Thoracic aorta (tissue), 2 donors: ENCODE measurements around the gene ALG1. TPM values are rescaled to one million over a fixed set of nuclear protein-coding genes. Genes with fewer than 3 reads are reported as not detected.

Source experiments
- ATAC-seq: fragments of 150-250 bp; one replicate; pipeline ENCODE4 v1.8.0; 2017; ENCODE audit warnings: low read depth; ENCODE audit not compliant: insufficient number of reproducible peaks, low FRiP score
- DNase-seq: peaks from one replicate; pipeline ENCODE4 v3.0.0-alpha.2; 2020; ENCODE audit warnings: low spot score
- H3K27ac ChIP-seq, 2 donors: fragments of 200-600 bp; sonication (generic); 1 replicate in 1 of 2; 2 replicates in 1 of 2; pipeline ENCODE4 v1.5.1; 2016; ENCODE audit warnings: mild to moderate bottlenecking in 2 of 2, moderate library complexity in 2 of 2
- H3K27me3 ChIP-seq: fragments of 200-600 bp; sonication (generic); replicated peaks from 2 replicates; pipeline ENCODE4 v1.6.0; 2016; ENCODE audit warnings: mild to moderate bottlenecking; ENCODE audit not compliant: insufficient read depth
- H3K36me3 ChIP-seq: fragments of 200-600 bp; sonication (generic); one replicate; pipeline ENCODE4 v1.5.1; 2016
- H3K4me1 ChIP-seq, 2 donors: fragments of 200-600 bp; sonication (generic); 1 replicate in 1 of 2; 2 replicates in 1 of 2; pipeline versions ENCODE4 v1.5.1 to v1.6.0; 2016; ENCODE audit warnings: low read depth in 2 of 2, mild to moderate bottlenecking in 1 of 2; ENCODE audit not compliant: control insufficient read depth in 1 of 2
- H3K4me3 ChIP-seq: fragments of 200-600 bp; sonication (generic); 2 replicates; pipeline ENCODE4 v1.5.1; 2016; ENCODE audit warnings: mild to moderate bottlenecking
- H3K9me3 ChIP-seq: fragments of 200-600 bp; sonication (generic); 2 replicates; pipeline ENCODE4 v1.5.1; 2016
- CTCF ChIP-seq: fragments of 200-600 bp; sonication (generic); IDR thresholded peaks from one replicate; pipeline ENCODE4 v1.5.1; 2019; ENCODE audit warnings: antibody characterized with exemption
- total RNA-seq, 2 donors: library from RNA; depleted of rRNA; stranded (reverse); fragments of >200 nt; gene quantifications; one replicate each; pipeline versions ENCODE4 v1.1.0 to v1.2.3, GENCODE V29; 2016

The ALG1 gene
- total RNA-seq, 2 donors from 2014 or later = 24.1 to 36.7 TPM

GRCh38 chr16:5065326-5065725 is 6.3 kb upstream of the ALG1 start:
- no peak for TF ChIP-seq CTCF
- Histone ChIP-seq H3K9me3 (no peaks in the 10 kb centered on the region), H3K27ac (no peak overlapping the region), H3K36me3 (no peaks in the 10 kb centered on the region), H3K27me3 (no peaks in the 10 kb centered on the region), H3K4me3 (no peak overlapping the region), H3K4me1 (no peaks in the 10 kb centered on the region)
- ATAC-seq (no peak), DNase-seq (no peak)

GRCh38 chr16:5065813-5066212 is 5.8 kb upstream of the ALG1 start, which contains the start of gene C16orf89:
C16orf89 (minus strand) TSS chr16:5065956; CDS start chr16:5065908, 48 bp downstream.
- Histone ChIP-seq H3K4me3 (no peak within 1 kb of the TSS), H3K9me3 (no peaks in the 10 kb centered on the region), H3K27me3 (no peaks in the 10 kb centered on the region), H3K4me1 (no peaks in the 10 kb centered on the region), H3K27ac (no peak within 1 kb of the TSS), H3K36me3 (no peaks in the 10 kb centered on the region)
- DNase-seq (no peak), ATAC-seq (no peak)
- no peak for TF ChIP-seq CTCF

- Histone ChIP-seq H3K4me3 (no peak overlapping the region), H3K36me3 (no peaks in the 10 kb centered on the region), H3K9me3 (no peaks in the 10 kb centered on the region), H3K27ac (no peak overlapping the region), H3K27me3 (no peaks in the 10 kb centered on the region), H3K4me1 (peaks cover 2 to 6% of the 10 kb centered on the region in 2 donors)
- DNase-seq (no peak), ATAC-seq (no peak)
- no peak for TF ChIP-seq CTCF
Measured at GRCh38 chr16:5066511-5066910, 5.1 kb upstream of the ALG1 start.

GRCh38 chr16:5069048-5069447 is 2.6 kb upstream of the ALG1 start:
- Histone ChIP-seq H3K9me3 (no peaks in the 10 kb centered on the region), H3K27ac (no peak overlapping the region), H3K36me3 (no peaks in the 10 kb centered on the region), H3K27me3 (no peaks in the 10 kb centered on the region), H3K4me3 (no peak overlapping the region), H3K4me1 (peaks cover 9 to 11% of the 10 kb centered on the region in 2 donors)
- TF ChIP-seq CTCF = no peak
- no peak for ATAC-seq
- no peak for DNase-seq

GRCh38 chr16:5069854-5070253 is 1.8 kb upstream of the ALG1 start:
- Histone ChIP-seq H3K4me1 (peaks cover 9 to 11% of the 10 kb centered on the region in 2 donors), H3K27ac (no peak overlapping the region), H3K9me3 (no peaks in the 10 kb centered on the region), H3K27me3 (no peaks in the 10 kb centered on the region), H3K36me3 (no peaks in the 10 kb centered on the region), H3K4me3 (no peak overlapping the region)
- ATAC-seq (no peak), DNase-seq (no peak)
- TF ChIP-seq CTCF = no peak
